Common myeloid progenitor, CD34-positive (primary cell): ENCODE measurements around the gene ADCY5.
A peak's percentile ranks its signal among the peaks of the same experiment; 100 is the strongest.

Experiments used
- CTCF ChIA-PET: fragments of 350-600 bp; sonication (Branson Sonifier 250); formaldehyde crosslinking; loops from one replicate; lab custom pipeline; 2021; ENCODE audit warnings: antibody characterized with exemption; lab: Charles Lee
- POLR2A ChIA-PET: fragments of 350-600 bp; sonication (Branson Sonifier 250); formaldehyde crosslinking; loops from one replicate; lab custom pipeline; 2021; ENCODE audit warnings: antibody characterized with exemption; lab: Charles Lee
- DNase-seq, 3 donors: peaks; one replicate each; pipeline versions ENCODE4 v3.0.0 to v3.0.0-alpha.2; 2013
- H3K27ac ChIP-seq, 2 experiments: 1 replicate in 1 of 2; 2 replicates in 1 of 2; pipeline ENCODE4 v1.7.0; 2013; ENCODE audit warnings: inconsistent platforms in 2 of 2, low read length in 2 of 2, mild to moderate bottlenecking in 2 of 2, low read depth in 1 of 2, moderate library complexity in 1 of 2; ENCODE audit not compliant: severe bottlenecking in 2 of 2, insufficient read depth in 1 of 2, poor library complexity in 1 of 2
- H3K27me3 ChIP-seq, 5 experiments: replicated peaks in 2 of 5; 1 replicate in 3 of 5; 2 replicates in 2 of 5; pipeline versions ENCODE4 v1.6.1 to v1.7.0; 2013; ENCODE audit warnings: low read length in 4 of 5, mild to moderate bottlenecking in 2 of 5, moderate library complexity in 2 of 5, inconsistent platforms in 1 of 5; ENCODE audit not compliant: insufficient read depth in 5 of 5, control insufficient read depth in 4 of 5
- H3K36me3 ChIP-seq, 4 experiments: 1 replicate in 2 of 4; 2 replicates in 2 of 4; pipeline versions ENCODE4 v1.6.1 to v1.7.0; 2013; ENCODE audit warnings: low read length in 3 of 4, control low read depth in 1 of 4, mild to moderate bottlenecking in 1 of 4; ENCODE audit not compliant: control insufficient read depth in 4 of 4, insufficient read depth in 4 of 4
- H3K4me1 ChIP-seq, 4 experiments: 1 replicate in 3 of 4; 2 replicates in 1 of 4; pipeline versions ENCODE4 v1.6.1 to v1.7.1; 2013; ENCODE audit warnings: low read length in 3 of 4, mild to moderate bottlenecking in 3 of 4, control low read depth in 1 of 4, inconsistent platforms in 1 of 4, moderate library complexity in 1 of 4; ENCODE audit not compliant: control insufficient read depth in 4 of 4, insufficient read depth in 4 of 4; ENCODE audit errors: control extremely low read depth in 1 of 4
- H3K4me3 ChIP-seq, 7 experiments: 1 replicate in 4 of 7; 2 replicates in 3 of 7; pipeline versions ENCODE4 v1.5.1 to v1.7.0; 2013; ENCODE audit warnings: mild to moderate bottlenecking in 7 of 7, low read length in 6 of 7, moderate library complexity in 6 of 7, inconsistent platforms in 2 of 7, low read depth in 2 of 7, control low read depth in 1 of 7; ENCODE audit not compliant: insufficient read depth in 4 of 7, control insufficient read depth in 1 of 7; ENCODE audit errors: extremely low read depth in 1 of 7
- H3K9me3 ChIP-seq, 5 experiments: 1 replicate in 4 of 5; 2 replicates in 1 of 5; pipeline versions ENCODE4 v1.6.1 to v1.7.1; 2013; ENCODE audit warnings: low read length in 4 of 5, mild to moderate bottlenecking in 2 of 5, inconsistent platforms in 1 of 5, low read depth in 1 of 5, moderate library complexity in 1 of 5; ENCODE audit not compliant: control insufficient read depth in 4 of 5, insufficient read depth in 2 of 5; ENCODE audit errors: control extremely low read depth in 1 of 5
- WGBS: methylation state at CpG from one replicate; pipeline ENCODE4 v1.1.5; 2013; ENCODE audit not compliant: insufficient coverage; 5-methylcytosine and 5-hydroxymethylcytosine counted together

ADCY5 gene

DNA sequence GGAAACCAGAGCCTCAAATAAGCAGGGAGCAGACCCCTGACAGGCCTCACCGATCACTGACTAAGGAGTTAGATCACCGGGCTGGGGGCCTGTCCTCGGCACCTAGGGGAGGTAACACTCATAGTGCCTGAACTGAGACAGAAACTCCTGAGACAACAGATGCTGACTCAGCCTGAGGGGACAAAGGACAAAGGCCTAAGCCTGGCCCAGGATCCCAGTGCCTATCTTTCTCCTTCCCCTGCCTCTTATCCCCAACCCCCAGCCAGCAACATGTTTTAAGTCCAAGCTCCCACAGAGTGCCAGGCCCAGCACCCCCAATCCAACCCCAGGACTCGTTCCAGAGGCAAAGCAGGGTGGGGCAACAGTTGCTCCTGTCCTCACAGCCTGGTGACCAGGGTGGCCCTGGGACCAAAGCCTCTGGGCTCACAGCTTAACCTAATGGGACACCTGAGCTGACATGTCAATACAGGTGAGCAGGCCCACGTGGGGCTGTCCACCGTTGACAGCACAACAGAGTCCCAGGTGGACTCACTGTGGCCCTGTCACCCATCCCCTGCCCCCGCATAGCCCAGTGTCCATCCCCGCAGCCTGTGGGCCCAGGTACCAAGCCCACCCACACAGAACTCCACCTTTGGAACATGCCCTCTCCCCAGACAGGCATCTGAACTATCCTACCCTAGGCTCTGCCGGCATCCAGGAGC lies 37.4 kb downstream of the ADCY5 start:
- Histone ChIP-seq H3K36me3 (no peaks in the 10 kb centered on the region), H3K27me3 (peaks cover 0 to 2% (median 0%) of the 10 kb centered on the region in 5 experiments), H3K9me3 (no peaks in the 10 kb centered on the region), H3K4me1 (peaks cover 0 to 12% (median 8%) of the 10 kb centered on the region in 4 experiments), H3K4me3 (no peak overlapping the region), H3K27ac (no peak overlapping the region)
- ChIA-PET CTCF (interaction anchor here (0.9 to 2.1 kb wide), 2 partner anchors 10 to 83 kb away, joined by 3 to 7 read pairs; no protein-coding TSS in a partner anchor), POLR2A (no interaction called here)
- 98% methylated on average over 6 of the region's 9 CpGs for WGBS
- no peak for DNase-seq

DNA sequence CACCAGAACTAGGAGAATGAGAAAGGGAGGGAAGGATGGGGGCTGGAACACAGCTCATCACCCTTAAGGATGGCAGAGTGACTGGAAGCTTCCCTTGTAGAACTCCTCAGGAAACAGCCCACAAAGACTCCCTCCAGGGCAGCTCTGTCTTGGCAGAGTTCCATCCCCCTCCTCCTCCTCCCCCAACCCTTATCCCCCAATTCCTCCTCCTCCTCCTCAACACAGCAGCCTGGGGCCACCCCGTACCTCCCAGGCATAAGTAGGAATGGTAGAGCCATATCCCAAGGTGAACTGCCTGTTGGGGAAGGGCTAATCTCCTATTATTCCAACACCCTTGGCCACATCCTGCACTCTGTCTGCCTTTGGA lies 38.8 kb downstream of the ADCY5 start:
- H3K27ac ChIP-seq, result no peak overlapping the region
- no peaks in the 10 kb centered on the region for H3K9me3 ChIP-seq
- no peak for DNase-seq
- CTCF ChIA-PET, result interaction anchor here (1.1 to 2.1 kb wide), 2 partner anchors 12 to 23 kb away, joined by 3 to 7 read pairs; no protein-coding TSS in a partner anchor
- H3K27me3 ChIP-seq, result no peaks in the 10 kb centered on the region
- H3K36me3 ChIP-seq, result no peaks in the 10 kb centered on the region
- H3K4me3 ChIP-seq, result peak overlapping the region in 1 of 7 experiments; percentile 6
- peaks cover 0 to 12% (median 8%) of the 10 kb centered on the region in 4 experiments for H3K4me1 ChIP-seq
- POLR2A ChIA-PET, result no interaction called here
- WGBS, result no CpG with 5 or more reads among the region's 1 CpG

DNA sequence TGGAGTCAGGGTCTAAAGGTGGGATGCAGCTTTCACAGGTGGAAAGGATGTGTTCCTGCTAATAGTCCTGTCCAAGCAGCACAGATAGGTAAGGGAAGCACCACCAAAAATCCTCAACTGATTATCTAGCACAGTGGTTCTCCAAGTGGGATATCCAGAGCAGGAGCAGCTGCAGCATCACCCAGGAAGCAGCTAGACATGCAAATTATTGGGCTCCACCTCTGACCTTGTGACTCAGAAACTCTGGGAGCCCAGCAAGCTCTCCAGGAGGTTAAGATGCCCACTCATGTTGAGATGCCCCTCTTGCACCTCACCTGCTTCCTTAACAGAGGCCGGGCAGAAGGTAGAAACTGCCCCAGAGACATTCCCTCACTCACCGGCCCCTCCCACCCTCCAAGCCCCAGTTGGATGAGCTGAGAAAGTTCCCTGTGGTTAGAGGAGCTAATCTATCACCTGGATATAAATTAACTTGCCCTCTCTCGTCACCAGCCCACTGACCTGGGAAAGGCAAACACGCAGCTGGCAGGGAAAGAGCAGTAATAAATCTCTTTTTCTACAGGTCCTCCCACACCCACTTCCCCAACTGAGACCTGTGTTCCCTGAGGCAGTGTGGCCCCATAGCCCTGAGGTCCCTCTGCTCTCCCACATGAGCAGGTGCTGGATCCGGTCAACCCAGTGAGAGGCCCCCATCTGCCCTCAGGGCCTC lies 39.3 kb downstream of the ADCY5 start:
- 18% methylated on average over 2 of the region's 5 CpGs for WGBS
- Histone ChIP-seq H3K36me3 (no peaks in the 10 kb centered on the region), H3K4me3 (peak overlapping the region in 1 of 7 experiments; percentile 6), H3K27me3 (no peaks in the 10 kb centered on the region), H3K27ac (no peak overlapping the region), H3K9me3 (no peaks in the 10 kb centered on the region), H3K4me1 (peaks cover 0 to 12% (median 8%) of the 10 kb centered on the region in 4 experiments)
- ChIA-PET CTCF (interaction anchor here (2.1 kb wide), 1 partner anchor 12 kb away, joined by 7 read pairs; no protein-coding TSS in a partner anchor), POLR2A (no interaction called here)
- peak in 1 of 3 donors; percentile 5 for DNase-seq

DNA sequence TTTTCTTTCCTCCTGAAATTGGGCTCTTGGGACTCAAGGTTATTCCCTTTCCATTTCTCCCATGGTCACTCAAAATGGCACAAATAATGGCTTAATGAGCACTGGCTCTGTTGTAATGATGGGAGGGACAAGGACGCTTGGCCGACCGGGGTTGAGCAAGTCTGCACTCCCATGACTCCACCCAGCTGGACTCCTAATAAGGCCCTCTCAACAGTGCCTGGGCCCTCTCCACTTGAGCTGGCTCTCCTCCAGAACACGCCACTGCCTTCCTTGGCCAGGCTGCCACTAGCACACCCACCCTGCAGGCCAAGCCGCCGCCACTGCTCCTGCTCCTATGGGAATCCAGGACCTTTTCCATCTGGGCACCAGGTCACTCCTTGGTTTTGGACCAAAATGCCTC lies 42.3 kb downstream of the ADCY5 start:
- H3K27me3 ChIP-seq, result peaks cover 0 to 6% (median 0%) of the 10 kb centered on the region in 5 experiments
- no peak for DNase-seq
- no peaks in the 10 kb centered on the region for H3K9me3 ChIP-seq
- H3K27ac ChIP-seq, result no peak overlapping the region
- ChIA-PET CTCF (interaction anchor here (0.9 kb wide), 1 partner anchor 29 kb away, joined by 4 read pairs; no protein-coding TSS in a partner anchor), POLR2A (no interaction called here)
- H3K4me1 ChIP-seq, result peaks cover 0 to 12% (median 8%) of the 10 kb centered on the region in 4 experiments
- 95% methylated on average over 3 of the region's 6 CpGs for WGBS
- no peaks in the 10 kb centered on the region for H3K36me3 ChIP-seq
- no peak overlapping the region for H3K4me3 ChIP-seq

DNA sequence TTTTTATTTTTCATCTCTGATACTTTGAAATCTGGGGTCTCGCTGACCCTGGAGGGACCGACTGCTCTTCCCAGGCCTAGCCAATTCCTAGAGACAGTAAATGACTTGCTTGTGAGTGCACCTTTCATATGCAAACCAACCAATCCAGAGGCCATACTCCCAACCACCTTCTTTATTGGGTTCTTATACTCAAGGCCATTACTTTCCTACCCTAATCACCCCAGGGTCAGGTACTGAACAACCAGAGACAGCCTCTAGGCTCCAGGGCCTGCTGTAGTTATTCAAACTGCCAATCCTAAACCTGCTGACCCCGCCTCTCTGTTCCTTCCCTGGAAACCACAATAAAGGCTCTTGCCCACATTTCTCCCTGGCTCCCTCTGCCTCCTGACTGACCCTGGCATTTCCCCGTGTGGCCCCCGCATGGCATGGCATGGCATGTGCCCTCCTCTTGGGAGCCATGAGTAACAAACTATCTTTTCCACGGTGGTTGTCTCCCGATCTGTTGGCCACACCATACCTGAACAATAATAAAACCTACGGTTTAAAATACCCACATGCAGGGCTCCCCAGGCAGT lies 42.9 kb downstream of the ADCY5 start:
- H3K27me3 ChIP-seq, result peaks cover 0 to 6% (median 1%) of the 10 kb centered on the region in 5 experiments
- 94% methylated on average over 5 of the region's 8 CpGs for WGBS
- no peak for DNase-seq
- ChIA-PET POLR2A (no interaction called here), CTCF (no interaction called here)
- no peak overlapping the region for H3K4me3 ChIP-seq
- H3K9me3 ChIP-seq, result no peaks in the 10 kb centered on the region
- H3K36me3 ChIP-seq, result no peaks in the 10 kb centered on the region
- H3K4me1 ChIP-seq, result peaks cover 0 to 12% (median 8%) of the 10 kb centered on the region in 4 experiments
- no peak overlapping the region for H3K27ac ChIP-seq

DNA sequence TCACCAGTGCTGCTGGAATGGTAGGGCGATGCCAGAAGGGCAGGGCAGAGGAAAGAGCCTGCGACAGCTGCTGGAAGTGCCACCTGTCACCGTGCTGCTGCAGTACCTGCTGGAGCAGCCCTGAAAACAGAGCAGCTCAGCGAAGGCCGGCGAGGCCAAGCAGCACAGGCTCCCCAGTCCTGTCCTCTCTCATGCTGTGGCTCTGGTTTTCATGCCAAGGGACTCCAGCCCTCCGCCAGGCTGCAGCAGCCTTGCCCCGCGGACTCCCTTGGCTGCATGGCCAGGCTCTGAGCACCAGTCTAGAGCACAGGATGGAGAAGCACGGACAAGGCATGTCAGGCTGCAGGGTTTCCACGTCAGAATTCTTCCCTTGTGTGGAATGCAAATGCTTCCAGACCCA lies 43.9 kb downstream of the ADCY5 start:
- Histone ChIP-seq H3K27ac (no peak overlapping the region), H3K4me3 (no peak overlapping the region), H3K9me3 (no peaks in the 10 kb centered on the region), H3K4me1 (peaks cover 0 to 9% (median 7%) of the 10 kb centered on the region in 4 experiments), H3K36me3 (no peaks in the 10 kb centered on the region), H3K27me3 (peaks cover 0 to 6% (median 1%) of the 10 kb centered on the region in 5 experiments)
- CTCF ChIA-PET, result no interaction called here
- POLR2A ChIA-PET, result no interaction called here
- 93% methylated on average over 11 of the region's 11 CpGs for WGBS
- no peak for DNase-seq
